OCI-LY1 (cell line): ENCODE data around the gene ABHD17C.

Experiments used
- CTCF ChIP-seq: fragments of 200-600 bp; sonication (generic), shearing (Covaris generic); IDR thresholded peaks from 2 replicates; pipeline ENCODE4 v1.5.1; 2017; ENCODE audit warnings: mild to moderate bottlenecking, antibody characterized with exemption, low read length, moderate library complexity, mixed read lengths
- EZH2 ChIP-seq: fragments of 200-600 bp; sonication (generic), shearing (Covaris generic); IDR thresholded peaks from 2 replicates; pipeline ENCODE4 v1.8.0; 2017; ENCODE audit warnings: borderline replicate concordance, mixed run types, mild to moderate bottlenecking, antibody characterized with exemption, low read length, moderate library complexity, mixed read lengths

GRCh38 chr15:80659375-80659774, 35.7 kb upstream of the ABHD17C start:
- TF ChIP-seq CTCF (no peak), EZH2 (no peak)
